ENCODE data around the gene ZNF214. TPM values are rescaled to one million over a fixed set of nuclear protein-coding genes. Genes with fewer than 3 reads are reported as not detected.

The ZNF214 gene
- total RNA-seq, 1 donor from 2014 or later = 1.4 TPM

DNA sequence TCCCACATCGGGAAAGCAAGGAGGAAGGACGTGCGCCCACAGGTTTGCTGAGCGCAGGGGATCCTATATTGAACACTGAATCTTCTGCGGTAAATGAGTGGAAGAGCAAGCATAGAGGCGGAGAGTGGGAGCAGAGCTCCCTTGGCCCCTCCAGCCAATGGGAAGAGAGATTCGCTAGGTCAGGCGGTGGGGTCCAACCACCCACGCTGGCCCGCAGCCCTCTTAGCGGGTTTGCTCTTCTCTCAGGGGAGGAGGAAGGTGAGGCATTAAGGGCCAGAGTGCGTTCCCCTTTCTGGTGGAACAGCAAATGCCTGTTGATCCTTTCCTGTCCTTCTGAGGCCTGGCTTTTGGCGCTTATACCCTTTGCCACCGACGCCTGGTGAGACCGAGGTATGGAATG, 10.7 kb upstream of the ZNF214 start:
- peak; percentile 83 for DNase-seq (ENCODE audit: low spot score)
- no peaks in the 10 kb centered on the region for H3K9me3 Mint-ChIP-seq (ENCODE audit: low read depth)
- no peaks in the 10 kb centered on the region for H3K4me1 Mint-ChIP-seq (ENCODE audit: low read depth)
- no peak overlapping the region for H3K27ac Mint-ChIP-seq (ENCODE audit: unreplicated experiment)
- H3K4me3 Mint-ChIP-seq (ENCODE audit: unreplicated experiment) = no peak overlapping the region
- no peaks in the 10 kb centered on the region for H3K36me3 Mint-ChIP-seq (ENCODE audit: low read depth)
- no peak for TF ChIP-seq CTCF (IDR thresholded peaks at IDR 0.05)
- H3K27me3 Mint-ChIP-seq (ENCODE audit: low read depth) = peaks cover 13% of the 10 kb centered on the region

DNA sequence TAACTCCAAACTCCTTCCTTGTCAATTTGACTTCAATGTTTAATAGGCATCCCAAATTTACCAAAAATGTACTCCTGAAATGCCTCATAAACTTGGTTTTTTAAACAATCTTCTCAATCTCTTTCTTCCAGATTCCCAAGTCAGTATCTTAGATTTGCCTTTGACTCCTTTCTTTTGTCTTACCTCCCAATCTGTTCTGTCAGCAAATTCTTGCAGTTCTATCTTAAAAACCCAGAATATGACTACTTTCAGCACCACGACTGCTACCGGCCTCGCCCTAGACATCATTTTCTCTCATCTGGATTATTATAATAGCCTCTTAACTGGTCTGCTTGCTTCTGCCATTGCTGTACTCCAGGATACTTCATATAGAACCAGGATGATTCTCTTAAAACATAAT, 8.0 kb upstream of the ZNF214 start:
- Mint-ChIP-seq H3K36me3 (ENCODE audit: low read depth) (no peaks in the 10 kb centered on the region), H3K4me3 (ENCODE audit: unreplicated experiment) (no peak overlapping the region), H3K27me3 (ENCODE audit: low read depth) (peaks cover 17% of the 10 kb centered on the region), H3K27ac (ENCODE audit: unreplicated experiment) (no peak overlapping the region), H3K4me1 (ENCODE audit: low read depth) (no peaks in the 10 kb centered on the region), H3K9me3 (ENCODE audit: low read depth) (no peaks in the 10 kb centered on the region)
- DNase-seq (ENCODE audit: low spot score) = no peak
- no peak for TF ChIP-seq CTCF (IDR thresholded peaks at IDR 0.05)

- H3K4me3 Mint-ChIP-seq (ENCODE audit: unreplicated experiment) = no peak overlapping the region
- TF ChIP-seq CTCF (IDR thresholded peaks at IDR 0.05) = no peak
- no peak overlapping the region for H3K27ac Mint-ChIP-seq (ENCODE audit: unreplicated experiment)
- H3K9me3 Mint-ChIP-seq (ENCODE audit: low read depth) = no peaks in the 10 kb centered on the region
- no peak for DNase-seq (ENCODE audit: low spot score)
- H3K4me1 Mint-ChIP-seq (ENCODE audit: low read depth) = peaks cover 9% of the 10 kb centered on the region
- H3K27me3 Mint-ChIP-seq (ENCODE audit: low read depth) = peaks cover 13% of the 10 kb centered on the region
- no peaks in the 10 kb centered on the region for H3K36me3 Mint-ChIP-seq (ENCODE audit: low read depth)
Observed at GRCh38 chr11:7021318-7021717, 1.2 kb upstream of the ZNF214 start.

- H3K4me3 Mint-ChIP-seq (ENCODE audit: unreplicated experiment) = peak overlapping the region; percentile 97
- no peak for TF ChIP-seq CTCF (IDR thresholded peaks at IDR 0.05)
- peaks cover 9% of the 10 kb centered on the region for H3K4me1 Mint-ChIP-seq (ENCODE audit: low read depth)
- peaks cover 8% of the 10 kb centered on the region for H3K27me3 Mint-ChIP-seq (ENCODE audit: low read depth)
- peak overlapping the region; percentile 95 for H3K27ac Mint-ChIP-seq (ENCODE audit: unreplicated experiment)
- H3K36me3 Mint-ChIP-seq (ENCODE audit: low read depth) = no peaks in the 10 kb centered on the region
- no peaks in the 10 kb centered on the region for H3K9me3 Mint-ChIP-seq (ENCODE audit: low read depth)
- DNase-seq (ENCODE audit: low spot score) = no peak
Observed at GRCh38 chr11:7019500-7020182, 505 bp downstream of the ZNF214 start.

- TF ChIP-seq CTCF (IDR thresholded peaks at IDR 0.05) = no peak
- DNase-seq (ENCODE audit: low spot score) = no peak
- no peaks in the 10 kb centered on the region for H3K36me3 Mint-ChIP-seq (ENCODE audit: low read depth)
Observed at GRCh38 chr11:7016011-7016410, 4.1 kb downstream of the ZNF214 start.

More at GRCh38 chr11:7016011-7016410, 4.1 kb downstream of the ZNF214 start:
- Mint-ChIP-seq H3K9me3 (ENCODE audit: low read depth) (no peaks in the 10 kb centered on the region), H3K4me3 (ENCODE audit: unreplicated experiment) (no peak overlapping the region), H3K4me1 (ENCODE audit: low read depth) (peaks cover 8% of the 10 kb centered on the region), H3K27me3 (ENCODE audit: low read depth) (no peaks in the 10 kb centered on the region), H3K27ac (ENCODE audit: unreplicated experiment) (no peak overlapping the region)
